Psoas muscle (tissue), 8 donors: ENCODE results near the gene KANSL1. TPM values are rescaled to one million over a fixed set of nuclear protein-coding genes. Genes with fewer than 3 reads are reported as not detected.
"Not testable (repeated sequence)": the region's sequence is repeated elsewhere in the genome, so short reads cannot be mapped to it uniquely, and the experiment has no call there.

Experiments used
- ATAC-seq, 4 donors: fragments of 200-7000 bp; cut with Tn5 transposase; one replicate each; pipeline ENCODE4 v1.9.1; 2020; ENCODE audit warnings: moderate library complexity in 3 of 4, mild to moderate bottlenecking in 2 of 4
- DNase-seq, 2 donors: peaks; one replicate each; pipeline ENCODE4 v3.0.0-alpha.2; 2020
- H3K27ac ChIP-seq: fragments of 200-600 bp; one replicate; pipeline ENCODE4 v1.8.0; 2022
- H3K27me3 ChIP-seq, 3 donors: fragments of 200-600 bp in 1 of 3; one replicate each; pipeline versions ENCODE4 v1.6.1 to v1.8.0; 2013 to 2022; ENCODE audit warnings: low read length in 2 of 3, mild to moderate bottlenecking in 2 of 3, moderate library complexity in 1 of 3; ENCODE audit not compliant: insufficient read depth in 3 of 3
- H3K36me3 ChIP-seq, 2 donors: fragments of 200-600 bp in 1 of 2; one replicate each; pipeline versions ENCODE4 v1.6.1 to v1.8.0; 2013 to 2022; ENCODE audit warnings: low read depth in 1 of 2, mild to moderate bottlenecking in 1 of 2, moderate library complexity in 1 of 2; ENCODE audit not compliant: insufficient read depth in 1 of 2
- H3K4me1 ChIP-seq: fragments of 200-600 bp; one replicate; pipeline ENCODE4 v1.8.0; 2022
- H3K4me3 ChIP-seq: fragments of 200-600 bp; one replicate; pipeline ENCODE4 v1.8.0; 2022; ENCODE audit warnings: mild to moderate bottlenecking
- H3K9me3 ChIP-seq: fragments of 200-600 bp; one replicate; pipeline ENCODE4 v1.8.0; 2022
- WGBS, 3 donors: extraction: QIAGEN DNeasy Blood & Tissue Kit; methylation state at CpG; one replicate each; pipeline versions ENCODE4 v1.1.6 to v1.1.7; 2013; 5-methylcytosine and 5-hydroxymethylcytosine counted together
- intact Hi-C, 2 donors: fragments of 100-400 bp; cut with DNase I; formaldehyde crosslinking; loops; one replicate each; pipeline versions ENCODE4 v1.11.0 to v1.14.2; 2022
- polyA plus RNA-seq, 3 donors: library from polyadenylated mRNA; stranded (reverse); fragments of 200-250 nt; gene quantifications; one replicate each; pipeline ENCODE4 v1.2.3, GENCODE V29; 2013
- total RNA-seq, 4 donors: library from RNA; stranded (reverse); fragmentation: NEBNext Ultra II Directional in 2 of 4; extraction: Animal tissue kit (Norgen Biotek cat#: 25700) in 2 of 4; gene quantifications; one replicate each; pipeline versions ENCODE4 v1.2.1 to v1.2.4, GENCODE V29; 2021 to 2023
- TF ChIP-seq, protein P1 (sequence below): fragments of 200-600 bp; IDR thresholded peaks from one replicate; pipeline ENCODE4 v1.8.0; 2022; ENCODE audit warnings: antibody characterized with exemption
- donor health status: healthy with polysubstance abuse.
- donor health status: DM: no; HTN: no; CAD: no; lungs with moderate emphysema.
- donor health status: Bipolar disorder and iron deficiency.
- donor health status: healthy.
- donor health status: DM: yes; HTN: yes; CAD: no.
- donor health status: DM: no; HTN: no; CAD: no.
- donor health status: DM: no; HTN: no; CAD: no.
- donor health status: DM: yes; HTN: yes; CAD: no.

KANSL1 gene
- total and polyA plus RNA-seq, 7 donors, result 6.9 to 37.5 (median 25.8) TPM

DNA sequence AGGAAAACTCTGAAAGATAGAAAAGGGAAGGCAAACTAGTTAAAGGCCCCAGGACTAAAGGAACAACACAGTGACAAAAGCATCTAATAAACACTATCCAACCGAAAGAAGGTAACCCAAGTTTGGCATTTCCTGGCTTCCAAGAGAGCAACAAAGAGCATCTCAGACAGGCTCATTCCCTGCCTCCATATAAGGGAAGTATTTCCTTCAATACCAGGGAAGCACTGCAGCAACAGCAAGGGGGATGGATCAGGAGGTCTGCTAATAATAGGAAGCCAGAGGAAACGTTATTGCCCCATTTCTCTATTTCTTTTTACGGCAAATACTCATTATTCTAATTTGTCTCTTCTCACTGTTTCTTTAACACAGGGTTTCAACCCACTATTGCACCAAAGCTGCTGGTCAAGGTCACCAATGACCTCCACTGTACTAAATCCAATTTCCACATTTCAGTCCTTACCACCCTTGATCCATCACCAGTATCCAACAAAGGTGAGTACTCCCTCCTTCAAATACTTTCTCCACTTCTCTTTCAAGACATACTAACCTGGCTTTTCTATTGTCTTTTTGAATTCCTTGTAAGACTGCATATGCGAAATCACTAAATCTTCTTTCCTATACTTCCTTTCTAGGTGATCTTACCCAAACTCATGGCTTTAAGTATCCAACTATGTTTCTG, 86.1 kb downstream of the KANSL1 start:
- TF ChIP-seq, protein P1, sequence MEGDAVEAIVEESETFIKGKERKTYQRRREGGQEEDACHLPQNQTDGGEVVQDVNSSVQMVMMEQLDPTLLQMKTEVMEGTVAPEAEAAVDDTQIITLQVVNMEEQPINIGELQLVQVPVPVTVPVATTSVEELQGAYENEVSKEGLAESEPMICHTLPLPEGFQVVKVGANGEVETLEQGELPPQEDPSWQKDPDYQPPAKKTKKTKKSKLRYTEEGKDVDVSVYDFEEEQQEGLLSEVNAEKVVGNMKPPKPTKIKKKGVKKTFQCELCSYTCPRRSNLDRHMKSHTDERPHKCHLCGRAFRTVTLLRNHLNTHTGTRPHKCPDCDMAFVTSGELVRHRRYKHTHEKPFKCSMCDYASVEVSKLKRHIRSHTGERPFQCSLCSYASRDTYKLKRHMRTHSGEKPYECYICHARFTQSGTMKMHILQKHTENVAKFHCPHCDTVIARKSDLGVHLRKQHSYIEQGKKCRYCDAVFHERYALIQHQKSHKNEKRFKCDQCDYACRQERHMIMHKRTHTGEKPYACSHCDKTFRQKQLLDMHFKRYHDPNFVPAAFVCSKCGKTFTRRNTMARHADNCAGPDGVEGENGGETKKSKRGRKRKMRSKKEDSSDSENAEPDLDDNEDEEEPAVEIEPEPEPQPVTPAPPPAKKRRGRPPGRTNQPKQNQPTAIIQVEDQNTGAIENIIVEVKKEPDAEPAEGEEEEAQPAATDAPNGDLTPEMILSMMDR, result no peak
- no peak for ATAC-seq
- no peaks in the 10 kb centered on the region for H3K36me3 ChIP-seq
- no peaks in the 10 kb centered on the region for H3K9me3 ChIP-seq
- DNase-seq, result no peak
- intact Hi-C loops, result no loop called here
- no peak overlapping the region for H3K4me3 ChIP-seq
- H3K4me1 ChIP-seq, result peaks cover 73% of the 10 kb centered on the region
- WGBS, 3 donors, result 50 to 58% (median 51%) methylated on average over 4 of the region's 4 CpGs
- peak overlapping the region; percentile 10 for H3K27ac ChIP-seq
- no peaks in the 10 kb centered on the region for H3K27me3 ChIP-seq

DNA sequence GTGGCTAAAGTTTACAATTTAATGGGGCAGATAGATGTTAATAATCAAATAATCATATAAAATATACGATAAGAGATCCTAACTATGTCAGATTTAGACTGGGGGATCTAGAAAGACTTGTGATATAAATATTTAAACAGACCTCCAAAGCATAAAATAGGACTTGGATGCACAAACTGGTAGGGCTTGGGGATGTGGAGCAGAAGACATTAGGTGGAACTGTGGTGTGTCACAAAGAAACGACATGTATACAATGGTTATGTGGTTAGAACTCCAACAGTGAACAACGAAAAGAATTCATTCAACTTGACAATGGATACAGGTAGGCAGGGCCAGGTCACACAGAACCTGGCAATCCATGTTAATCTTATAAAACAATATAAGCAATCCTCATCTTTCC, 90.4 kb downstream of the KANSL1 start:
- intact Hi-C loops, result not testable (repeated sequence)

DNA sequence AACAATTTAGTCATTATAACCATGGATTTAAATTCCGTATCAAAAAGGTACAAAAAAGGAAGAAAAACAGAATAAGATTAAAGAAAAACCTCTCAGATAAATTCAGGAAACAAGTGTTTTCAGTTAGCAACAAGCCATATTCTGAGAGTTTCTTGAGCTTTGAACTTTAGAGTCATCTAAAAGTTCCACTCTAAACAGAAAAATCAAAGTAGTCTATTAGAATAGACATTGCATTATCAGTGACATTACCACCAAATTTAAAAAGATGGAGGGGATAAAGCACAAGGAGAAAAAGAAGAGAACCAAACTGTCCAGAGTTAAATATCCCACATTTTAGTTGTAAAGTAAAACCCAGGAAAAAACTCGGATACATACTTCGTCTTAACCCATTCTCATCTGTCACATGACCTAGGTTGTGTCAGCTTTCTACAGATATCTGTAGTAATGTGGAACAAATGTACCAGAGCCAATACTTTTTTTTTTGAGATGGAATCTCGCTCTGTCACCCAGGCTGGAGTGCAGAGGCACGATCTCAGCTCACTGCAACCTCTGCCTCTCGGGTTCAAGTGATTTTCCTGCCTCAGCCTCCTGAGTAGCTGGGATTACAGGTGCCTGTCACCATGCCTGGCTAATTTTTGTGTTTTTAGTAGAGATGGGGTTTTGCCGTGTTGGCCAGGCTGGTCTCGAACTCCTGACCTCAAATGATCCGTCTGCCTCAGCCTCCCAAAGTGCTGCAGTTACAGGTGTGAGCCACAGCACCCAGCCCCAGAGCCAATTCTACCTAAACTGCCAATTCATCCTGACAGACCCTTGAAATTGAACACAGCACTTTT, 91.2 kb downstream of the KANSL1 start:
- WGBS, 3 donors, result 39 to 50% (median 39%) methylated on average over 9 of the region's 9 CpGs
- peak in 2 of 4 donors; percentile 25 to 37 for ATAC-seq
- Histone ChIP-seq H3K27ac (peak overlapping the region; percentile 64), H3K4me1 (peaks cover 52% of the 10 kb centered on the region)
- intact Hi-C loops, H3K27me3 ChIP-seq, H3K9me3 ChIP-seq, H3K4me3 ChIP-seq, H3K36me3 ChIP-seq: not testable (repeated sequence)
- DNase-seq, result peak in 1 of 2 donors; percentile 26

More for the DNA sequence above, 90.4 kb downstream of the KANSL1 start:
- not testable (repeated sequence) for DNase-seq, ATAC-seq, H3K27me3 ChIP-seq, H3K27ac ChIP-seq, H3K9me3 ChIP-seq, H3K36me3 ChIP-seq, H3K4me3 ChIP-seq
- H3K4me1 ChIP-seq, result peaks cover 56% of the 10 kb centered on the region
- WGBS, 3 donors, result 60 to 75% (median 62%) methylated on average over 3 of the region's 3 CpGs

DNA sequence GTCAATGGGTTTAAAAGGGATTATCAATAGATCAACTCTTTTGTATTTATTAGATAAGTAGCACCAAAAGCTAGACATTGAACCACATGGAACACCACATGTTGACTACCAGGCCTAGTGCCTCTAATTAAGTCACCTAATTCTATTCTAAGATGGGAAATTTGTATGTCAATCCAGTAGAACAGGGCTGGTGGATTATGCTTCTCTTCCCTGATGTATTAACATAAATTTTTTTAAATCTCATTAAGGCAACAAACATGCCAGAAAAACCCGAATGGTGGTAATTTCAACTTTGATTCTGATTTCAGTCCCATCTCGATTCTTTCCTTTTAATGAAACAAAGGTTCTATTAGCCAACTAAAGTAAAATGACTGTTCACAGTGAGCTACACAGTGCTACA, 92.6 kb downstream of the KANSL1 start:
- no peak for ATAC-seq
- DNase-seq, result no peak
- no peaks in the 10 kb centered on the region for H3K9me3 ChIP-seq
- peak overlapping the region; percentile 64 for H3K27ac ChIP-seq
- TF ChIP-seq, protein P1, result no peak
- no peaks in the 10 kb centered on the region for H3K27me3 ChIP-seq
- H3K4me3 ChIP-seq, result peak overlapping the region; percentile 14
- WGBS, 3 donors, result 42 to 61% (median 47%) methylated on average over 2 of the region's 2 CpGs
- intact Hi-C loops, result no loop called here
- H3K4me1 ChIP-seq, result peaks cover 54% of the 10 kb centered on the region
- no peaks in the 10 kb centered on the region for H3K36me3 ChIP-seq

DNA sequence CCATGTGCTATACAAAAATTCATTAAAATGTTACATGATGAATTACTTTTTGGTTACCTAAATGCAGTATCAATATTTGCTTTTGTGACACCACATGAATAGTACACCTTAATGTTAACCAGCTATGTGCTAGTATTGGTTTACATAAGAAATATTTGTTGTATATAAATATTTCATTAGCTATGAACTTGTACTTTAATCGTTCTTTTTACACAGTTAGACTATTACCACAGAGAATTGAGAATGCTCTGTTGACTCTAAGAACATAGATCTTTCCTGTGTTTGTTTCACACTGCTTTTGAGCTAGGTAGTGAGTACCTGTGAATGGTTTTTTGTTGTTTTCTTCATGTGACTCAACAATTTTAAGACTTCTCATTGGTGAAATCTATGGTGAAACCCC, 93.4 kb downstream of the KANSL1 start:
- ATAC-seq (no peak), DNase-seq (no peak)
- Histone ChIP-seq H3K9me3 (no peaks in the 10 kb centered on the region), H3K27ac (no peak overlapping the region), H3K4me3 (no peak overlapping the region), H3K27me3 (no peaks in the 10 kb centered on the region), H3K36me3 (no peaks in the 10 kb centered on the region), H3K4me1 (peaks cover 61% of the 10 kb centered on the region)
- intact Hi-C loops, result no loop called here
- 68 to 74% (median 71%) methylated on average over 1 of the region's 1 CpG for WGBS, 3 donors
- TF ChIP-seq, protein P1, result no peak
